Stimulated activated naive CD4-positive, alpha-beta T cell (primary cell): ENCODE data around the gene TMEM186.
"Not testable (repeated sequence)": the region's sequence is repeated elsewhere in the genome, so short reads cannot be mapped to it uniquely, and the experiment has no call there.

ENCODE experiments used
- DNase-seq, 6 experiments: peaks; one replicate each; lab custom pipeline; 2025; lab: John Stamatoyannopoulos, UW

Gene TMEM186, protein sequence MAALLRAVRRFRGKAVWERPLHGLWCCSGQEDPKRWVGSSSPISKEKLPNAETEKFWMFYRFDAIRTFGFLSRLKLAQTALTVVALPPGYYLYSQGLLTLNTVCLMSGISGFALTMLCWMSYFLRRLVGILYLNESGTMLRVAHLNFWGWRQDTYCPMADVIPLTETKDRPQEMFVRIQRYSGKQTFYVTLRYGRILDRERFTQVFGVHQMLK

DNA sequence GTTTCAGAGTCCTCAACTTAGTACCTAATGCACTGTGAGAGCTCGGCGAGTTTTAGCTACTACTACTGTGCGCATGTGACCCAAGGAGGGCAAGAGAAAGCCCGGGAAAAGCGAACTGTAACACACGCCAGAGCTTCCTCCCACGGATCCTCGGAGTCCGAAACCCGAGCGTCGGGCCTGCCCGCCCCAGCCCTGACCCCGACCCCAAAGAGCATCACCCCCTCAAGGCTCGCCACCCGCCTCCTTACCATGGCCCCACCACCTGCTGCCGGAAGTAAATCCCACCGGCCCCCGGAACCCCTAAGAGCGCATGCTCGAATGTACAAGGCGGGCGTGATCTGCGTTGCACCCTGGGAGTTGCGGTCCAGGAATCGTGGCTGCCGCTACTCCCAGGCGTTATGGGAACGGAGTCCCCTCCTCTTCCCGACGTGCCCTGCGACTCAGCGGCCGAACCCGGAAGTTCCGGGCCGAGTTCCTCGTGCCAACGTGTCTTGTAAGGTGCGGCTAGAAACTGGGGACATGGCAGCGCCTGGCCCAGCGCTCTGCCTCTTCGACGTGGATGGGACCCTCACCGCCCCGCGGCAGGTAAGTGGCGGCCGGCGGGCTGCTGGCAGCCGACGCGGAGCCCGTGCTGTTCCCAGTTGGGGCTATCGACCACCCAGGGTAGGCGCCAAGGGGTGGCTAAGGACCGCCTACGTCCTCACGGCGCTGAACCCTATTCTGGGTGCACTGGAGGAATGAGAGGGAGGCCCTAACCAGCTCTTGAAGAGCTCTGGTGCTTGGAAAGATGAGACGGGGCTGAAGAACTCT is at the start of gene TMEM186, which contains the start of gene PMM2:
Gene TMEM186, minus strand, starts transcription at position 276 of the 810 bp plus-strand sequence. Its CDS starts 25 bp downstream, at position 251.
Gene PMM2, plus strand, starts transcription at position 476 of the 810 bp plus-strand sequence. Its CDS starts 44 bp downstream, at position 520.
- DNase-seq = peak; percentile 90 to 95 (median 92)

DNA sequence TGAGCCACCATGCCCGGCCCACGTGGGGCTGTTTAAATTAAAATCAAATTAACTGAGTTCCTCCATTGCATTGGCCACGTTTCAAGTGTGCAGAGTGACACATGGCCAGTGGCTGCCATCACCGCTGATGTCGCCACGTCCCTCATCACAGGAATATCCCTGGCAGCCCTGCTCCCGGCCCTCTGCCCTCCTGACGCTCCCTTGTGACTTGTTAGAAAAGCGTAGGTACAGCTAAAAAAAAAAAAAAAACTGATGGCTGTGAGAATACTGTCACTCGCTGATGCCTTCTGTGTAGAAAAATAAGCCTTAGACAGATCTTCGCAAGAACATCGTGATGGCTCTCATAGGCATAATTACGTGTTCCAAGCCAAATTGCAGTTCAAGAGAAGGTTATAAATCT is 49.7 kb upstream of the TMEM186 start:
- DNase-seq = no peak

DNA sequence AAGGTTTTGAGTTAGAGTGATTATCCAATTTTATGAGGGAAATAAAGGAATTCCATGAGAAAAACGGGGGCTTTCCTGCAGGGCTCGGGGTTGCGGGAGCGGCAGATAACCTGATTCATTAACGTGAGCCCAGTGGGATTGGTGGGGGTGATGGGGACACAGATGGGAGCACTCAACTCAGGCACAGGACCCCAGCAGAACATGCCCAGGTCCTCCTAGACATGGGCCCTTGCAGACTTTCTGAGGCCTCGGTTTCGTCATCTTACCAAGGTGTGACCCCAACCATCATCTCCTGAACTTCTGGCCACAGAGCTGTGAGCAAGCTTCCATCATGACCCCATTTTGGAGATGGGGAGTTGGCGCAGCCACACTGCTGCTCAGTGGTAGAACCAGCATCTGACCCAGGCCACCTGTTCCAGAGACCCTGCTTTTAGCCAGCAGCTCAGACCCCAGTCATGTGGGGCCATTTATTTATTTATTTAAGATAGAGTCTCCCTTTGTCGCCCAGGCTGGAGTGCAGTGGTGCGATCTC is 49.0 kb upstream of the TMEM186 start:
- DNase-seq = no peak

DNA sequence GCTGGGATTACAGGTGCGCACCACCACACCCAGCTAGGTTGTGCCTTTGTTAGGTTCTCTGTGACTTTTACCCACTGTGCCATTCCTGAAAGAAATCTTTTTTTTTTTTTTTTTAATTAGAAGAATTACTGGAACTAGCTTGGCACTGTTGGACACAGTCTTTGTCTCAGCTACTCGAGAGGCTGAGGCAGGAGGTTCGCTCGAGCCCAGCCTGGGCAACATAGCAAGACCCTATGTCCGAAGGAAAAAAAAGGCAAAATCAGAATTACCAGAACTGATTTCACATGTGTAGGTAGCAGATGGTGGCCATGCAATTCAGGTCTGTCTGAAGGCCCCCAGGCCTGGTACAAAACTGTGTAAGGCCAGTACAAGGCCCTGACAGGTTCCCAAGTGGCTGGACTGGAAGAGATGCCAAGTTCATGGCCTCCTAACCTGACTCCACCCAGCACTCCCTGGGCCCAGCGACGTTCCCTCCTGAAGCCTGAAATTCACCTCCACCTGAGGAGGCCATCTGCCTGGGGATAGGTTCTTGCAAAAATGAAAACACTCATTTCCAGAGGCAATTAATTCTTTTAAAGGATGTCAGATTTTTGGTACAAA is 48.4 kb upstream of the TMEM186 start:
- DNase-seq = no peak

DNA sequence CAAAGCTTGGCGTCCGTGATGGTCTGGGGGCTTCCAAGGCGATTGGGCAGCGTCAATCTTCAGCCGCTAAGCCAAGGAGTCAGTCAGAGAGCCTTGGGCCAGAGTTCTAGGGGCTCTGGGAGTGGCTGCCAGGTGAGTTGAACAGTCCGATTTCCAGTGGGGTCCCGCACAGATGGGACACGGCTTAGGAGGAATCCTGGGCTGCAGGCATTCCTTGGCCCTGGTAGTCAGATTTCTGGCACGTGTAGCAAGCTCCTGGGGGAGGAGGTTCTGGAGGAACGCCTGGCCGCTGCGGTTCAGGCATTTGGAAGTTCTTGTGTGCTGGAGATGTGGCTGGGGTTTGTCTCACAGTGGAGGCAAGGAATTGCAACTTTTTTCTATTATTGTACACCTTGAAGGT is 45.9 kb upstream of the TMEM186 start:
- not testable (repeated sequence) for DNase-seq

DNA sequence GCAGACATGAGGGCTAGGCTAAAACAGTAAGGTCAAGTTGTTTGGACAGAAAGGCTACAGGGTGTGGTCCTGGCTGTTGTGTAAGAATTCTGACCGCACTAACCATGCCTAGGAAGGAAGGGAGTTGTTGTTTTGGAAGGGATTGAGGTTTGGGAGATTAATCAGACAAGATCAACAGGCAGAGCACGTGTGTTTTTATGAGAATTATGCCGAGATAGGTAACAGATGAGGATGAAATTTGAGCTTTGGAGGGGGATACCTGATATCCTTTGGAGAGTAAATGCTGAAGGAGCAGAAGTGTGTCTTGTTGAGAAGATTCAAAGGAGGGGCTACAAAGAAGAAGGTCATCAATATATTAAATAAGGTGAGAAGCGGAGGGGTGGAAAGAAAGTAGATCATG is 44.6 kb upstream of the TMEM186 start:
- DNase-seq = not testable (repeated sequence)

DNA sequence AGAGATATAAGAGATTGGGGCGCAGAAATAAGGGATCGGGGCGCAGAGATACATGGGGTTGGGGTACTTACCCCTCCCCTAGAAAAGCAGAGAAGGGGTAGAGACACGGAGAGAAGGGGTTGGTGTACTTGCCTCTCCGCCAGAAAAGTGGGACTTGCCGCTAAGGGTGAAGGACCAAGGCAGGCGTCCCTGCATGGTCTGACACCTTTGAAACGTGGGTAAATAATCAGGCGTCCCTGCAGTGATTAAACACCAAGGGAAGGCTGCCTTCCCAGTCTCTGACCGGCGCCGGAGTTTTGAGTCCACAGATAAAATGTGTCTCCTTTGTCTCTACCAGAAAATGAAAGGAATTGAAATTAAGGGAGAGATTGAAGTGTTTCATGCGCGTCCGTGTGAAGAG is 40.2 kb upstream of the TMEM186 start:
- not testable (repeated sequence) for DNase-seq

DNA sequence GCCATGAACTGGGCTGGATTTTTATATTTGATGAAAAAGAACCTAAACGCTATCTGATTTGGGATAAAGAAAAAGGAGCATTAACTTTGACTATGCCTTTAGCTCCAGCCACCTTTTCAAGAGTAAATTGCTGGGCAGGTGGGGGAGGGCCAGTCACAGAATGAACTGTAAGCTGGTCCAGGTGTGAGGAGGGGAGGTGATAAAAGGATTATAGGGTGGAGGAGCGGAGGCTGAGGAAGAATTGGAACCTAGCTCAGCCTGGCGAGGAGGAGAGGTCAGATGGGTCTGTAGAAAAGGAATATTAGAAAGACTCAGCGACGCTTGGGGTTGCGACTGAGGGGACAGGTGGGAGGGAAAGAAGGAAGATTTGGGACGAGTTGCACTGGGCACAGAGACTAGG is 39.4 kb upstream of the TMEM186 start:
- DNase-seq = not testable (repeated sequence)

DNA sequence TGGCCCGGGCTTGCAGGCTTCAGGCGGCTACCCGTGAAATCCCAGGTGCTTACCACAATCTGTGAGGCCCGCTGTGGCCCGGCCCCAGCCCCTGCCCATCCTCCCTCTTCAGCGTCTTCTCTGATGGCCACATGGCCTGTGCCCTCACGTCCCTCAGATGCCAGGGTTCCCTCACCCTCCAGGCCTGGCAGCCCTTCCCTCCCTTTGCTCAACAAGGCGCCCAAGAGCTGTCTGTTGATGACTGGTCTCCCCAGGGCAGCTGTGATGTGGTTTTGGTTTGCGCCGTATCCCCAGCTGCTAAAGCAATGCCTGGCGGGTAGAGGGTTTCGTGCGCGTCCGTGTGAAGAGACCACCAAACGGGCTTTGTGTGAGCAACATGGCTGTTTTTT is 35.3 kb upstream of the TMEM186 start:
- no peak for DNase-seq

DNA sequence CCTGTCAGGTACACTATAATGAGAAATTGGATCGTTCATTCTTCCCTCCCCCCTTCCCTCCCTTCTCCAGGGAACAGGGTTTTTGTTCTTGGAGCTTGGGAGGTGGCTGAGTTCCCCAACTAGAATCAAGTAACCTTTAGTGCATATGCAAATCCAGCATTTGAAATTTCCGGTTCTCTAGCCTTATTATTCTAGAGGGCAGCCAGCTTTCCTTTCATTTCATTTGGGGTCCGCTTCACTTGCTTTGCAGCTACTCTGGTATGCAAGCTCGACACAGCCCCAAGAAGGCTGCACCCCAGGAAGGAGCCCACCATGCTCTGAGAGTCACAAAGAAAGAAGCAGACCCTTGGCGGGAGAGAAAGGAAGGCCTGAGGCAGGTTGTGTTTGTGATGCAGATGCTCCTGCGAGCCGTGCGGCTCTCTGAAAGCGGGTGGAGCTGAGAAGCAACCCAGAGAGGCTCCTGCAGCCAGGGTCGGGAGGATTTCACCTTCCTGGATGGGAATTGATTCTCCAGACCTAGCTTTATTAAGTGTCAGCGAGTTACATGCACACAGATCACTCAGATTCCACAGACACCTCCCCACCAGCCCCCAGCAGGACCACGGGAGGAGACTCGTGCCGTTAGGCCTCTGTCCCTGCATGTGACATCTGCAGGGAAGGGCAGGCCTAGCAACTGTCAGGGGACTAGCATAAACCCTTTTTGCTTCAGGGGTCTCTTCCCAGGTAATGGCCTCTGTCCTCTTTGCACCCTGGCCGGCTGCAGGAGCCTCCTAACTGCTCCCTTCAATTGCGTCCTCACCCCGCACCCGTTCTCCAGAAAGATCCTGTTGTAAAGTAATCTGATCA is 34.7 kb upstream of the TMEM186 start:
- DNase-seq = no peak

DNA sequence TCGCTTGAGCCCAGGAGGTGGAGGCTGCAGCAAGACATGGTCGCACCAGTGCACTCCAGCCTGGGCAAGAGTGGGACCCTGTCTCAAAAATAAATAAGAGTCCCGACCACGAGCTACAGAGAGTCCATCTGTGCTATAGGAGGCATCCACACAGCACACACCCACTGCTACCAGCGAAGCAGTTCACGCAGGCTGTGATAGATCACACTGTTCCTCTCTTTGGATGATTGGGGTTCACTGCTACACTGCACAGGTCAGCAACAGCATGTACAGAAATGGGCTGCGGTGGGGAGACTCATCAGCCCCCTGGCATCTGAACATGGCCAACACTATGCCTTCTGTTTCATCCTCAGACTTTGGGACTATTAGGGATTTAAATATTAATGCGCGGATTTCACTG is 34.0 kb upstream of the TMEM186 start:
- no peak for DNase-seq

DNA sequence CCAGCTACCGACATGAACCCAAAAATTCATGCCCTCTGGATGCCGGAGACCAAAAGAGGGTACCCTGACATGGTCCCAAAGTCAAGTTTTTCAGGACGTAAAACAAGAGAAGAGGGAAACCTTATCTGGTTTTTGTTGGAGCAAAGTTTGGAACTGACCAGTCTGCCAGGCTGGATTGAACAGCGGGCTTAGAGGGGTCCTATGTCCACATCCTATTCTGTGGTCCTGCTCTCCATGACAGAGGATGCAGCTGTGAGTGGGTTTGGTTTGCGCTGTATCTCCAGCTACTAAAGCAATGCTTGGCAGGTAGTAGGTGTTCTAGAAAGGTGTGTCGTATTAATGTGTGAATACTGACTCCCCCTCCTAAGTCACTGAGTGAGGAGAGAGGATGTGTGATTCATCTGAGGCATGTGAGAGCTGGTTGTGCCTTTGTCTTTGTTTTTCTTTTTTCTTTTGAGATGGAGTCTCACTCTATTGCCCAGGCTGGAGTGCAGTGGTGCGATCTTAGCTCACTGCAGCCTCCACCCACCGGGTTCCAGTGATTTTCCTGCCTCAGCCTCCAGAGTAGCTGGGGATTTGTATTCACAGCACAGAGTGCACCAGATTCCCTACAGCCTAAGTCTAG is 31.2 kb upstream of the TMEM186 start:
- no peak for DNase-seq

DNA sequence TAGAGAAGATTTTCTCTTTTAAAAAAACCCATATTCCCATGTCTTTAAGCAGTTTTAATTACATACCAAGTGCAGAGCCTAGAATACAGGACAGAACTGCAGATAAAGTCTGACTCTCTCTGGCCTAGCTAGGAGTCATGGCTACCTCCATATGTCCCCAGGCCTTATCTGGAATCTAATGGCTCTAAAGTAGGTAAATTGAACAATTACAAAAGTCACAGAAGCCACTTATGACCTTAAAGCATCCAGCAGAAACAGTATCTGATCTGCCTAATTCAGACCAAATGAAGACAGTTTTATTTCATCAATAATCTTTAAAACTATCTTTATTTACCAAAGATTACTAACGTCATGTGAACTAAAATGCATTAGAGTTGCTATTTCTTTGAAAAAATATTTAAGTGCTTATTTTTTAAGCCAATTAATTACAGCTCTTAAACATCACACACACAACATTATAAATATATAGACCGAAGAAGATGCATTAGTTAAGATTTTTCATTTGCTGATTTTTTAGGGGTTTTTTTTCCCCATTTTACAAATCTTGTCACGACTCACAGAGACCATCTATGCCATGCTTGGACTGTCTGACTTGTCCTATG is 28.9 kb upstream of the TMEM186 start:
- DNase-seq = no peak

DNA sequence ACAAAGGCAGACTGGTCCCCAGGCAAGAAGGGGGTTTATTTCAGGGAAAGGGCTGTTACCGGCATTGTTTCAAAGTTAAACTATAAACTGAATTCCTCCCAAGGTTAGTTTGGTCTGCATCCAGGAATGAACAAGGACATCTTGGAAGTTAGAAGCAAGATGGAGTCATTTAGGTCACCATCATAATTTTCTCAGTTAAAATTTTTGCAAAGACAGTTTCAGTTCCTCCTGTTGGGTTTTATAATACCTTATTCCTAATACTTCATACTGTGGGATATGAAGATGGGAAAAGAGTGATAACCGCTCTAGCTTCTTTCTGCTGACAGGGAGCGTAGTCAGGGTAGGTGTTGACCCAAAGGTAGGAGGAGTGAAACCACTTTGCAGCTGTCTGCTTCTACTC is 25.0 kb upstream of the TMEM186 start:
- no peak for DNase-seq

DNA sequence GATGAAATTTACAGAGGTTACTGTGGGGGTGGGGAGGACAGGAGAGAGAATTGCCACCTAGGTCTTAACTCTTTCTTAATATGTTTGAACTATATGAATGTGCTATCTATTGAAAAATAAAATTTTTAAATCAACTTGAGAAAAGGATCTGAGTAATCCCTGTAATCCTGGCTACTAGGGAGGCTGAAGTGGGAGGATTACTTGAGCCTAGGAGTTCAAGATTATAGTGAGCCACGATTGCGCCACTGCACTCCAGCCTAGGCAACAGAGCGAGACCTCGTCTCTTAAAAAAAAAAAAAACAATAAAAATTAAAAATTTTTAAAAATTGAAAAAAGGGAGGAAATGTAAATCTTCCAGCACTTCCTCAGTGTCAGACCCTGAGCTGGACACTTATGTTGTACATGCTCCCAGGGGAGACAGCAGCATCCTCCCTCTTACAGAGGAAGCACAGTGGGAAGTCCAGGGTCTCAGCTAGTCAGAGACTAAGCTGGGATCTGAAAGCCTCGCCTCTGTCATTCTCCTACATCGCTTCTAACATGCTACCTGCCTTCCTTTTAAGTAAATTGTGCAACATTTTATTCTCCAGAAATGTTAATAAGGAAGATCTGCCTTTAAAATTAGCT is 22.1 kb upstream of the TMEM186 start:
- DNase-seq = no peak

DNA sequence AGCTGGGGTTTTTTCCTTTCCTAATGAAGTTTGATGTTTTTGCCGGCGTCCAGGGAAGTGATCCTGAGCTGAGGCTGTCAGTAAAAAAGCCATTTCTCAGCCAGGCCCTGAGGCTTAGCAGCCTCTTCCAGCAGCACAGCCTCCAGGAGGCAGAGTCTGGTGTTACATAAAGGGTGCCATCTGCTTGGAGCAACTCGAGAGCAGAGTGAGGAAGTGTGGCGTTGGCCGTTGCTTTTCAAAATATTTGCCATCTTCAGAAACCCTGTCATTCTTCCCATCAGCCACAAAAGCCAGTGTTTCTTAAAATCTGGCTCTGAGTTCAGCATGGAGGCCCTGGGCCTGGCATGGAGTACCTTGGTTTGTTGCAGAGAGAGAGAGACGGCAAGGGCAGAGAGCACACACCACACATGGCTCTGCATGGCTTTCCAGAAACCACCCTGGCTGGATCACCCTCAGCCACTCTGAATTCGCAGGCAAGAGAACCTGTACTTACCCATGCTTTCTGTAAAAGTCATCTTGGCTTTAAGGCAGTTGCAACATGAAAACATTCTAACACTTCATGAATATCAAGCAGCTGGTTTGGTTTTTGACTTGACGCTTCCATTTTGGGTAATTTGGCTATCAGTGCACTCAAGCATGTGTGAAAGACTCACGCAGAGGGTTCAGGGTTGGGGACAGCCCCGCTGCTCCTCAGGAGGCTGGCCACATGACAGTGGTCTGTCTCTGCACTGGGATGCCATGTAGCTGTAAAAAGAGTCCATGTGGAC is 21.2 kb upstream of the TMEM186 start:
- no peak for DNase-seq

DNA sequence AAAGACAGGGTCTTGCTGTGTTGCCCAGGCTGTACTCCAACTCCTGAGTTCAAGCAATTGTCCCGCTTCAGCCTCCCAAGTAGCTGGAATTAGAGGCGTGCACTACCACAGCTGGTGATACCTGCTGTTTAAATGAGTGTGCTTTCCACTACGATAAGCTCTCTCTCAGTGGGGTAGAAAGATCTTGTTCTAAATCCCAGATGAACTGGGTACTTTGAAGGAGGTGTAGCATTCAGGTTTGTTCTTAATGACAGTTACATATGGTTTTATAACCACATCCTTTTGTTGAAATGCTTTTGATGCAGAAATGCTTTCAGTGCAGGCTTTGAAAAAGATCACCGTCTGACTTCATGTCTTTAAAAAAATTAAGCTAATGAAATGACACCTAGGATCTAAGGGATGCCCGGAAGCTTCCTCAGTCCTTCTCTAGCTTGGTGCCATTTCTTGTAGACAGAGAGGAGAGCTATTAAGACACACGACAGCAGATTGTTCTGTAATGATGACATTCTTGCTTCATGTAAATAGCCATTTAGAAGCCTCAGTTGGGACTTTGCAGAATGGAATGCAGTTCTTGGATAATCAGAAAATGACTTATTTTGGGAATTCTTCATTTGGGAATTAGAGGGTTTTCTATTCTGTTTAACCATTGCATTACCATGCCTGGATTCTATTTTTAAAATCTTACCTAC is 19.7 kb upstream of the TMEM186 start:
- DNase-seq = peak in 3 of 6 experiments; percentile 53 to 64 (median 61)

DNA sequence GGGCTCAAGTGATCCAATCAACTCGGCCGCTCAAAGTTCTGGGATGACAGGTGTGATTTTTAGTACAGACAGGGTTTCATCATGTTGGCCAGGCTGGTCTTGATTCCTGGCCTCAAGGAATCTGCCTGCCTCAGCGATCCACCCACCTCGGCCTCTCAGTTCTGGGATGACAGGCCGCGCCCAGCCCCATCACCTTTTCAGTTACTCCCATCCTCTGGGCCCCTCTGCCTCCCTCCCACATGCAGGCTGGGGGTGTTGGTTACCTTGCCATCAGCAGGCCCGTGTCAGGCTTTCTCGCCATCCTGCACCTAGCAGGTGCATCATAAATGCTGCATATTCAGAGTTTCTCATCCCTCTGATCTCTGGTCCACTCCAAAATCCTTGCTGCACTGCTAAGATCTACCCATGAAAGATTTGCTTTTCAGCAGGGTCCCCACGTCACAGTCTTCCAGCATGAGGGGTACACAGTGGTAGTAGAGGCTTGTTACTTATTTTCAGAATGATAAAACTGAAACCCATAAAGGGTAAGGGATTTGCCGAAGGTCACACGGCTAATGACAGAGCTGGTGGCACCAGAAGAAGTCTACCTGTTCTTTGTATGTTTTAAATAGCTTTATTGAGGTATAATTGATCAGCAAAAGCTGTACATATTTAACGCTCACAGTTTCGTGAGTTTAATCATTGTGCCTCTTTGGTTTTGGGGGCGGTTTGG is 16.8 kb upstream of the TMEM186 start:
- no peak for DNase-seq
